ENCODE measurements around the gene KEAP1.

KEAP1 gene

GRCh38 chr19:10521461-10522171 lies 18.5 kb upstream of the KEAP1 start:
- FAIRE-seq, result no peak

GRCh38 chr19:10520652-10521318 lies 17.6 kb upstream of the KEAP1 start:
- no peak for FAIRE-seq

GRCh38 chr19:10519421-10519820 lies 16.3 kb upstream of the KEAP1 start:
- FAIRE-seq, result no peak

GRCh38 chr19:10518444-10519361 lies 15.5 kb upstream of the KEAP1 start:
- FAIRE-seq, result no peak

GRCh38 chr19:10517760-10518443 lies 14.7 kb upstream of the KEAP1 start:
- FAIRE-seq, result no peak

- no peak for FAIRE-seq
Observed at GRCh38 chr19:10517361-10517759, 14.2 kb upstream of the KEAP1 start, which contains the start of gene S1PR5. Gene S1PR5, minus strand, starts transcription at chr19:10517447. Its CDS starts 2,436 bp downstream, at chr19:10515011.

GRCh38 chr19:10516671-10517286 lies 13.6 kb upstream of the KEAP1 start:
- no peak for FAIRE-seq

GRCh38 chr19:10516064-10516385 lies 12.9 kb upstream of the KEAP1 start:
- FAIRE-seq, result no peak

GRCh38 chr19:10514211-10515145 lies 11.3 kb upstream of the KEAP1 start:
- no peak for FAIRE-seq

- no peak for FAIRE-seq
Observed at GRCh38 chr19:10513223-10513622, 10.1 kb upstream of the KEAP1 start.

- FAIRE-seq, result no peak
Observed at GRCh38 chr19:10510301-10510802, 7.2 kb upstream of the KEAP1 start.

GRCh38 chr19:10508707-10509106 lies 5.6 kb upstream of the KEAP1 start:
- no peak for FAIRE-seq

- no peak for FAIRE-seq
Observed at GRCh38 chr19:10508036-10508435, 4.9 kb upstream of the KEAP1 start.

GRCh38 chr19:10505583-10506229 lies 2.5 kb upstream of the KEAP1 start:
- no peak for FAIRE-seq

GRCh38 chr19:10502524-10503001 lies 593 bp downstream of the KEAP1 start:
- FAIRE-seq, result no peak

GRCh38 chr19:10501971-10502523 lies 1.1 kb downstream of the KEAP1 start:
- no peak for FAIRE-seq

- no peak for FAIRE-seq
Observed at GRCh38 chr19:10500247-10500592, 2.9 kb downstream of the KEAP1 start.

GRCh38 chr19:10499550-10500246 lies 3.5 kb downstream of the KEAP1 start:
- FAIRE-seq, result no peak

- no peak for FAIRE-seq
Observed at GRCh38 chr19:10497371-10497770, 5.8 kb downstream of the KEAP1 start.

All from islet of Langerhans (tissue), 1 donor.